ENCODE results near the gene MAS1. TPM values are rescaled to one million over a fixed set of nuclear protein-coding genes. Genes with fewer than 3 reads are reported as not detected.

Gene MAS1
- total and polyA plus RNA-seq, 4 donors = 0.01 to 0.14 (median 0.02) TPM; not detected in 1

- H3K4me3 ChIP-seq = no peak overlapping the region
- peak overlapping the region in 1 of 2 donors; percentile 8 for H3K9ac ChIP-seq (ENCODE audit: insufficient read depth in 1 of 2, low read length in 2 of 2)
- H3K36me3 ChIP-seq (ENCODE audit: control insufficient read depth in 4 of 4, insufficient read depth in 4 of 4, low read length in 4 of 4) = no peaks in the 10 kb centered on the region
- H3K27ac ChIP-seq (ENCODE audit: low read depth in 1 of 2, low read length in 1 of 2) = no peak overlapping the region
- no peaks in the 10 kb centered on the region for H3K4me1 ChIP-seq (ENCODE audit: control insufficient read depth in 5 of 5, insufficient read depth in 5 of 5, low read length in 5 of 5)
- no peak for DNase-seq
- no peak for TF ChIP-seq CTCF (IDR thresholded peaks at IDR 0.05; ENCODE audit: control extremely low read depth, extremely low read depth)
- no peaks in the 10 kb centered on the region for H3K9me3 ChIP-seq (ENCODE audit: control insufficient read depth in 4 of 4, insufficient read depth in 3 of 4, low read length in 3 of 4)
- WGBS, 2 donors = 71 to 87% methylated on average over 4 of the region's 4 CpGs
- no peak for ATAC-seq (ENCODE audit: insufficient read depth, low FRiP score)
- H3K27me3 ChIP-seq (ENCODE audit: control insufficient read depth in 3 of 3, insufficient read depth in 3 of 3, low read length in 2 of 3) = peaks cover 3 to 7% (median 7%) of the 10 kb centered on the region in 3 donors
Measured at GRCh38 chr6:159894991-159895390, 4.2 kb downstream of the MAS1 start.

GRCh38 chr6:159897603-159898002 is 6.8 kb downstream of the MAS1 start:
- no peaks in the 10 kb centered on the region for H3K9me3 ChIP-seq (ENCODE audit: control insufficient read depth in 4 of 4, insufficient read depth in 3 of 4, low read length in 3 of 4)
- no peak overlapping the region for H3K27ac ChIP-seq (ENCODE audit: low read depth in 1 of 2, low read length in 1 of 2)
- H3K4me3 ChIP-seq = no peak overlapping the region
- no peak for TF ChIP-seq CTCF (IDR thresholded peaks at IDR 0.05; ENCODE audit: control extremely low read depth, extremely low read depth)
- H3K4me1 ChIP-seq (ENCODE audit: control insufficient read depth in 5 of 5, insufficient read depth in 5 of 5, low read length in 5 of 5) = peaks cover 0 to 6% (median 0%) of the 10 kb centered on the region in 5 donors
- no peaks in the 10 kb centered on the region for H3K36me3 ChIP-seq (ENCODE audit: control insufficient read depth in 4 of 4, insufficient read depth in 4 of 4, low read length in 4 of 4)
- H3K9ac ChIP-seq (ENCODE audit: insufficient read depth in 1 of 2, low read length in 2 of 2) = no peak overlapping the region
- no peak for DNase-seq
- WGBS, 2 donors = 92 to 94% methylated on average over 4 of the region's 4 CpGs
- ATAC-seq (ENCODE audit: insufficient read depth, low FRiP score) = no peak
- peaks cover 0 to 1% (median 0%) of the 10 kb centered on the region in 3 donors for H3K27me3 ChIP-seq (ENCODE audit: control insufficient read depth in 3 of 3, insufficient read depth in 3 of 3, low read length in 2 of 3)

GRCh38 chr6:159898519-159898918 is 7.7 kb downstream of the MAS1 start:
- DNase-seq (no peak), ATAC-seq (ENCODE audit: insufficient read depth, low FRiP score) (no peak)
- 29 to 48% methylated on average over 1 of the region's 1 CpG for WGBS, 2 donors
- H3K9me3 ChIP-seq (ENCODE audit: control insufficient read depth in 4 of 4, insufficient read depth in 3 of 4, low read length in 3 of 4) = no peaks in the 10 kb centered on the region
- H3K9ac ChIP-seq (ENCODE audit: insufficient read depth in 1 of 2, low read length in 2 of 2) = no peak overlapping the region
- no peak overlapping the region for H3K27ac ChIP-seq (ENCODE audit: low read depth in 1 of 2, low read length in 1 of 2)
- H3K36me3 ChIP-seq (ENCODE audit: control insufficient read depth in 4 of 4, insufficient read depth in 4 of 4, low read length in 4 of 4) = no peaks in the 10 kb centered on the region
- no peak for TF ChIP-seq CTCF (IDR thresholded peaks at IDR 0.05; ENCODE audit: control extremely low read depth, extremely low read depth)
- H3K4me1 ChIP-seq (ENCODE audit: control insufficient read depth in 5 of 5, insufficient read depth in 5 of 5, low read length in 5 of 5) = peaks cover 0 to 6% (median 0%) of the 10 kb centered on the region in 5 donors
- H3K4me3 ChIP-seq = no peak overlapping the region
- H3K27me3 ChIP-seq (ENCODE audit: control insufficient read depth in 3 of 3, insufficient read depth in 3 of 3, low read length in 2 of 3) = no peaks in the 10 kb centered on the region
